GM12864 (cell line): ENCODE data around the gene BDNF.

ENCODE experiments used
- DNase-seq: peaks from one replicate; pipeline ENCODE4 v3.0.0-alpha.2; 2011; ENCODE audit warnings: low read depth
- H3K4me3 ChIP-seq: 2 replicates; pipeline ENCODE4 v1.5.1; 2011; ENCODE audit warnings: mild to moderate bottlenecking, low read depth, low read length, control low read depth
- CTCF ChIP-seq: IDR thresholded peaks from 2 replicates; pipeline ENCODE4 v1.5.1; 2011; ENCODE audit warnings: low read depth, mild to moderate bottlenecking, moderate library complexity, low read length, control low read depth, inconsistent platforms; ENCODE audit errors: missing control alignments

BDNF gene

GRCh38 chr11:27722117-27722952 lies 22.1 kb upstream of the BDNF start:
- DNase-seq: no peak
- H3K4me3 ChIP-seq: no peak overlapping the region
- no peak for TF ChIP-seq CTCF

GRCh38 chr11:27721264-27722116 lies 21.2 kb upstream of the BDNF start:
- no peak for TF ChIP-seq CTCF
- no peak overlapping the region for H3K4me3 ChIP-seq
- DNase-seq: no peak

- H3K4me3 ChIP-seq: no peak overlapping the region
- no peak for TF ChIP-seq CTCF
- no peak for DNase-seq
Observed at GRCh38 chr11:27720277-27720830, 20.1 kb upstream of the BDNF start.

GRCh38 chr11:27719546-27719925 lies 19.3 kb upstream of the BDNF start:
- no peak overlapping the region for H3K4me3 ChIP-seq
- TF ChIP-seq CTCF: no peak
- DNase-seq: no peak

GRCh38 chr11:27718863-27719545 lies 18.7 kb upstream of the BDNF start:
- no peak for TF ChIP-seq CTCF
- no peak for DNase-seq
- H3K4me3 ChIP-seq: no peak overlapping the region

GRCh38 chr11:27718346-27718862 lies 18.1 kb upstream of the BDNF start:
- no peak for DNase-seq
- no peak overlapping the region for H3K4me3 ChIP-seq

More at GRCh38 chr11:27718346-27718862, 18.1 kb upstream of the BDNF start:
- no peak for TF ChIP-seq CTCF
